Chondrocyte (in vitro differentiated cells): Measurements from ENCODE around the gene C7orf25. TPM values are rescaled to one million over a fixed set of nuclear protein-coding genes. Genes with fewer than 3 reads are reported as not detected.

Experiments used
- DNase-seq: peaks from one replicate; pipeline ENCODE4 v3.0.0; 2021; ENCODE audit warnings: mixed read lengths, low spot score
- H3K27ac Mint-ChIP-seq: one replicate; pipeline ENCODE4 v1.8.0; 2021; ENCODE audit warnings: mild to moderate bottlenecking, moderate library complexity, mixed read lengths; ENCODE audit not compliant: unreplicated experiment
- H3K27me3 Mint-ChIP-seq: 2 replicates; pipeline ENCODE4 v1.8.0; 2021; ENCODE audit warnings: low read depth, mixed read lengths
- H3K36me3 Mint-ChIP-seq: 2 replicates; pipeline ENCODE4 v1.8.0; 2021; ENCODE audit warnings: low read depth, mixed read lengths
- H3K4me1 Mint-ChIP-seq: 2 replicates; pipeline ENCODE4 v1.8.0; 2021; ENCODE audit warnings: low read depth, mild to moderate bottlenecking, mixed read lengths
- H3K4me3 Mint-ChIP-seq: one replicate; pipeline ENCODE4 v1.8.0; 2021; ENCODE audit warnings: mild to moderate bottlenecking, moderate library complexity, mixed read lengths; ENCODE audit not compliant: unreplicated experiment
- H3K9me3 Mint-ChIP-seq: 2 replicates; pipeline ENCODE4 v1.8.0; 2021; ENCODE audit warnings: low read depth, mixed read lengths
- total RNA-seq: library from RNA; stranded (reverse); gene quantifications from 3 replicates; pipeline ENCODE4 v1.2.1, GENCODE V29; 2021
- TF ChIP-seq, protein P1 (sequence below): fragments of 200-600 bp; sonication (generic); IDR thresholded peaks from 2 replicates; pipeline ENCODE4 v1.5.0; 2021; ENCODE audit warnings: antibody characterized with exemption, mild to moderate bottlenecking, moderate library complexity

C7orf25 gene
- total RNA-seq, 1 donor from 2014 or later: 9.7 TPM

DNA sequence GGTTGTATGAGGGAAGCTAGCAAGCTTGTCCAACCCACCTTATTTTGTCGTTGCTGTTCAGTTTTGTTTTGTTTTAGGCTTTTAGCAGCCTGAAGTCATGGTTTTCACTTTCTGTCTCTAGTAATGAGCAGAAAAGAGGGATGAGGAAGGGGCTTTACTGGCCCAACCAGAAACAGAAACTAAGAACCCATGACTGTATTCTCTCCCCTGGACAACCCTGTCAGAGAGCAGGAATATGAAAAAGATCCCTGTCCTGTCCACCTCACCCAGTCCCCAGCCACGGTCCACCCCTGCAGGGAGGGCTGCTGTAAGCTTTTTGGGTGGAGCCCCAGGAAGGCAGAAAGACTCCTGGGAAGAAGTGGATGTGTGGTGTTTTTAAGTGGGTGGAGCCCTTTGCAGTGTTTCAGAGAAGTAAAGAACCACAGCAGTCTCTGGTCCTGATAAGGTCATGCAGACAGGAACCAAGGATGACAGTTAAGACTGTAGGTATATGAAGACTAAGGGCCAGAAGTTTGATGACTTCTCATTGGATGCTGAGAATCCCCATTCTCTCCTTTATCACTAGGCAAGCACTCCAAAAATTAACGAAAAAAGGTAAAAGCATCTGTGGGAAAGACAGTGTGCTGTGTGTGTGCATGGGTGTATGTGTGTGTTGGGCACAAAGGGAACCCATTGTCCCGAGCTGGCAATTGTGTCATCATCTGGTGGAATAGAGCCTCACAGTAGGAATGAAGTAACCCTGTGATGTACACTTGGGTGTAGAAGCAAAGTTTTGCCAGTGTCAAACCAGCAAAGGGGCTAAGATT lies 34.2 kb upstream of the C7orf25 start:
- no peak for DNase-seq
- no peaks in the 10 kb centered on the region for H3K27me3 Mint-ChIP-seq
- no peaks in the 10 kb centered on the region for H3K36me3 Mint-ChIP-seq
- H3K27ac Mint-ChIP-seq: no peak overlapping the region
- peaks cover 21% of the 10 kb centered on the region for H3K4me1 Mint-ChIP-seq
- peaks cover 2% of the 10 kb centered on the region for H3K9me3 Mint-ChIP-seq
- TF ChIP-seq, protein P1, sequence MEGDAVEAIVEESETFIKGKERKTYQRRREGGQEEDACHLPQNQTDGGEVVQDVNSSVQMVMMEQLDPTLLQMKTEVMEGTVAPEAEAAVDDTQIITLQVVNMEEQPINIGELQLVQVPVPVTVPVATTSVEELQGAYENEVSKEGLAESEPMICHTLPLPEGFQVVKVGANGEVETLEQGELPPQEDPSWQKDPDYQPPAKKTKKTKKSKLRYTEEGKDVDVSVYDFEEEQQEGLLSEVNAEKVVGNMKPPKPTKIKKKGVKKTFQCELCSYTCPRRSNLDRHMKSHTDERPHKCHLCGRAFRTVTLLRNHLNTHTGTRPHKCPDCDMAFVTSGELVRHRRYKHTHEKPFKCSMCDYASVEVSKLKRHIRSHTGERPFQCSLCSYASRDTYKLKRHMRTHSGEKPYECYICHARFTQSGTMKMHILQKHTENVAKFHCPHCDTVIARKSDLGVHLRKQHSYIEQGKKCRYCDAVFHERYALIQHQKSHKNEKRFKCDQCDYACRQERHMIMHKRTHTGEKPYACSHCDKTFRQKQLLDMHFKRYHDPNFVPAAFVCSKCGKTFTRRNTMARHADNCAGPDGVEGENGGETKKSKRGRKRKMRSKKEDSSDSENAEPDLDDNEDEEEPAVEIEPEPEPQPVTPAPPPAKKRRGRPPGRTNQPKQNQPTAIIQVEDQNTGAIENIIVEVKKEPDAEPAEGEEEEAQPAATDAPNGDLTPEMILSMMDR: no peak
- no peak overlapping the region for H3K4me3 Mint-ChIP-seq

DNA sequence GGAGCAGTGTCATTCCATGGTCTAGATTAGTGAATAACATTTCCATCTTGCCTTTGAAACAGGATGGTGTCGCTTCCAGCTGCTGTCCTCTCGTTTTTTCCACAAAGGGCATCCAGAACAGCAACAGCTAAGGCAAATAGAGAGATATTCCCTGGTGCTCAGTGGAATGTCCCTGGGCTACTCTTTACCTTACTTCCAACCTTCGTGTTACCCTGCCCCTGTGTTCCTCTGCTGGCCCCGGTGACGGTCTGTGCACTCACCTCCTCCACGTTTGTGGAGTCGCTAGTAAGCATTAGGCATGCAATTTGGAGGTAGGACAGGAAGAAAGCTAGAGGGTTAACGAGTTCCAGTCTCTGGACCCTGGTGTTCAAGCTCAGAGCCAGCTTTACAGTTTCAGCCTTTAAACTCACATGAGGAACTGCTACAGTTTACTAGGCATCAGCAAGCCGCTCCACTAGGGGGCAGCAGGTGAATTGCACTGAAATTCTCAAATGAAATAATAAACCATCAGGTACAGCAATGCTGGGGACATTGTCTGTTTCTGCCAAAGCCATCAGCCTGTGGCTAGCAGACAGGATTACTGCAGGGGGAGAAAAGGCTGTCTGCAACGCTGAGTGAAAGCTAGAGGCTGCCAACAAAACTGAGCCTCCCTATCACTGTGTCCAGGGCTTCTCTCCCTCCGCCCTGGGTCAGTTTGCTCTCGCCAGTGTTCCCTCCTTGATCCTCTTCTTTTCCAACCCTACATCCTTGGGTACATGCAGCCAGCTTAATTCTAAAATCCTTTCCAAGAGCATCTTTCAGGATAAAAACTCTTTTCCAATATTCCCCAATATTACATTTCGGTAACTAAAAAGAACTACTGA lies 29.3 kb upstream of the C7orf25 start:
- no peak overlapping the region for H3K4me3 Mint-ChIP-seq
- TF ChIP-seq, protein P1: peak; percentile 95
- H3K9me3 Mint-ChIP-seq: no peaks in the 10 kb centered on the region
- no peak for DNase-seq
- peak overlapping the region; percentile 9 for H3K27ac Mint-ChIP-seq
- H3K27me3 Mint-ChIP-seq: no peaks in the 10 kb centered on the region
- H3K36me3 Mint-ChIP-seq: peaks cover 8% of the 10 kb centered on the region
- peaks cover 11% of the 10 kb centered on the region for H3K4me1 Mint-ChIP-seq

DNA sequence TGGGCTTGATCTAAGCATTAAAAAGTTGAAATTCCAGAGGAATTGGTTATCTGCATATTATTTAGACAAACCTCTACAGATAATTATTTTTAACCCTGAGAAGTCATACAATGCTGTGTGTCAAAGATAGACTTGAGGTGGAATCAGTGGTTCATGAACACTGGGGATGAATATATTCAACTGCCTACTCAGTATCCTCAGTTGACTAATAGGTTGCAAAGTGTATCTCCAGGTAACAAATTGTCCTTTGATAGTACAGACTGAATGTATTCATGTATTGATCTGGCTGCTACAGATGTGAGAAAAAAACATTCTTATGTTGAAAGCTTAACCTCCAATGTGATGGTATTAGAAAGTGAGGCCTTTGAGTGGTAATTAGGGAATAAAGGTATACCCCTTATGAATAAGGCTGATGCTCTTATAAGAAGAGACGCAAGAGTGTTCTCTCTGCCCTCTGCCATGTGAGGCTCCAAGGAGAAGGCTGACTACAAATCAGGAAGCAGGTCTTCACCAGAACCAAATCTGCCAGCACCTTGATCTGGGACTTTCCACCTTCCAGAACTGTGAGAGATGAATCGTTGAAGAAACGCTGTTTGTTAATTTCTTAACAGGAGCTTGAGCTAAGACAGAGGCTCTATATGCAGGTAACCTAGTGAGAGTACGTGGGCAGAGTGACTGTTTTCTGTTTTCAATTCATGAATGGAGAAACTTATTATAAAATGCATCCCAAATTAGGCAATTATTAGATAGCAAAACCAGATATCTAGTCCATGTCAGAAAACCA lies 27.8 kb upstream of the C7orf25 start:
- Mint-ChIP-seq H3K9me3 (no peaks in the 10 kb centered on the region), H3K4me3 (no peak overlapping the region), H3K36me3 (peaks cover 17% of the 10 kb centered on the region), H3K27ac (no peak overlapping the region), H3K27me3 (no peaks in the 10 kb centered on the region), H3K4me1 (peaks cover 3% of the 10 kb centered on the region)
- no peak for DNase-seq
- TF ChIP-seq, protein P1: no peak

DNA sequence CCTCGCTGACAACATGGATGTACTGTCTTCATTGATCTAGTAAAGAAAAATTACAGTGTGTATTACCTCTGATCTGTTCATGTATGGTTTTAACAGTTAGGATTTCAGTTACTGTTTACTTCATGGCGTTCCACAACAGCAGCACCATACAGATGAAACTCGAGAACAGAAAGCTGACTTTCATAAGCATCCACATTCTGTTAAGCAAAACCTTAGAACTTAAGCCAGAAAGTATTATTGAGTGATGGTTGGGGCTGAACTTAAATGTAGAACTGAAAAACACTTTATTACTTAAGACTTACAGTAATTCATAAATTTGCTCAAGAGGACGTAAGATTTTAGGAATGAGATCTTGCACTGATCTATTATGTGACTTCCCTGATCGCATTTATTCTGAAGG lies 24.0 kb upstream of the C7orf25 start:
- H3K36me3 Mint-ChIP-seq: peaks cover 17% of the 10 kb centered on the region
- H3K27me3 Mint-ChIP-seq: no peaks in the 10 kb centered on the region
- H3K27ac Mint-ChIP-seq: no peak overlapping the region
- no peak overlapping the region for H3K4me3 Mint-ChIP-seq
- no peaks in the 10 kb centered on the region for H3K9me3 Mint-ChIP-seq
- H3K4me1 Mint-ChIP-seq: peaks cover 23% of the 10 kb centered on the region
- TF ChIP-seq, protein P1: no peak
- no peak for DNase-seq

DNA sequence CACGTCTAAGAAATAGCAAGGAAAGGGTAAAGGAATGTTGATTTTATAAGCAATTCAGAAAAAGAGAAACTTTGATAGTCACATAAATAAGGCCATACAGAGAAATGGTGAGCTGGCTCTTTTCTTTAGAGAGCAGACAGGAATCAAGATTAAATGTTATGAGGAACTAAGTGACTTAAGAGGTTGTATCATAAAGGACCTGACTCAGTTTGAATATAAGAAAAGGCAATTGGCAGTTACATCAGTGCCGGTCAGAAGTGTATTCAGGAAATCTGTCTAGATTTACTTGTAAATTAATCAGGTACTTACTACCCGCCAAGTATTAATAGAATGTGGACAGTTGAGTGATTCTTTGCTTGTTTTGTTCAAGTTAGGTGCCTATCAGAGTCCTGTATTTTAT lies 22.4 kb upstream of the C7orf25 start:
- peak overlapping the region; percentile 97 for H3K4me3 Mint-ChIP-seq
- H3K9me3 Mint-ChIP-seq: no peaks in the 10 kb centered on the region
- H3K27ac Mint-ChIP-seq: peak overlapping the region; percentile 70
- H3K4me1 Mint-ChIP-seq: peaks cover 38% of the 10 kb centered on the region
- DNase-seq: no peak
- H3K36me3 Mint-ChIP-seq: peaks cover 17% of the 10 kb centered on the region
- TF ChIP-seq, protein P1: no peak
- no peaks in the 10 kb centered on the region for H3K27me3 Mint-ChIP-seq
